ENCODE data around the gene STX2.
A peak's percentile ranks its signal among the peaks of the same experiment; 100 is the strongest.

Gene STX2

GRCh38 chr12:130815028-130815741 lies 23.9 kb downstream of the STX2 start:
- H3K4me3 ChIP-seq (ENCODE audit: low read length in 2 of 2) = no peak overlapping the region
- H3K27ac ChIP-seq (replicated peaks; ENCODE audit: low read length) = no peak overlapping the region
- no peak overlapping the region for H2BK5ac ChIP-seq (ENCODE audit: low read length)
- peaks cover 5 to 33% of the 10 kb centered on the region in 2 donors for H3K36me3 ChIP-seq (replicated peaks in 1 of 2; ENCODE audit: control insufficient read depth in 2 of 2, insufficient read depth in 2 of 2, low read length in 2 of 2)
- H4K8ac ChIP-seq (ENCODE audit: low read depth, low read length) = no peak overlapping the region
- no peak overlapping the region for H2BK12ac ChIP-seq (ENCODE audit: low read length)
- no peak overlapping the region for H3K4ac ChIP-seq (ENCODE audit: low read length)
- H3K14ac ChIP-seq (ENCODE audit: low read length) = peak overlapping the region; percentile 76
- H3K9me3 ChIP-seq (replicated peaks in 1 of 2; ENCODE audit: control insufficient read depth in 2 of 2, insufficient read depth in 1 of 2, low read depth in 1 of 2, low read length in 2 of 2) = no peaks in the 10 kb centered on the region
- no peak overlapping the region for H3K4me2 ChIP-seq (ENCODE audit: insufficient read depth, low read length, poor library complexity, severe bottlenecking)
- H3K4me1 ChIP-seq (ENCODE audit: control insufficient read depth in 2 of 2, insufficient read depth in 1 of 2, low read depth in 1 of 2, low read length in 2 of 2) = peaks cover 9 to 13% of the 10 kb centered on the region in 2 donors
- H2AK5ac ChIP-seq (ENCODE audit: low read depth, low read length) = no peak overlapping the region
- peaks cover 7% of the 10 kb centered on the region for H3K79me1 ChIP-seq (ENCODE audit: low read depth, low read length)
- no CpG with 5 or more reads among the region's 14 CpGs for WGBS, 2 donors (ENCODE audit: extremely low coverage in 2 of 2, insufficient read length in 2 of 2, insufficient replicate concordance in 1 of 2)
- no peak overlapping the region for H2AFZ ChIP-seq (ENCODE audit: low read length)
- H3K9ac ChIP-seq (ENCODE audit: low read depth, low read length, poor library complexity) = no peak overlapping the region
- H2BK15ac ChIP-seq (ENCODE audit: low read length) = no peak overlapping the region
- H3K23ac ChIP-seq (ENCODE audit: low read depth, low read length, poor library complexity) = peak overlapping the region; percentile 40
- H3K27me3 ChIP-seq (ENCODE audit: control insufficient read depth in 3 of 3, insufficient read depth in 3 of 3, low read depth in 1 of 3, low read length in 3 of 3) = peaks cover 0 to 2% (median 0%) of the 10 kb centered on the region in 3 experiments
- H2BK120ac ChIP-seq (ENCODE audit: low read depth, low read length) = no peak overlapping the region
- H3K18ac ChIP-seq (ENCODE audit: low read length) = no peak overlapping the region
- DNase-seq (ENCODE audit: low spot score) = no peak
- no peak overlapping the region for H4K91ac ChIP-seq (ENCODE audit: low read depth, low read length, poor library complexity)

- no peak overlapping the region for H2BK12ac ChIP-seq (ENCODE audit: low read length)
- H2BK5ac ChIP-seq (ENCODE audit: low read length) = peak overlapping the region; percentile 22
- H3K4me1 ChIP-seq (ENCODE audit: control insufficient read depth in 2 of 2, insufficient read depth in 1 of 2, low read depth in 1 of 2, low read length in 2 of 2) = peaks cover 9 to 13% of the 10 kb centered on the region in 2 donors
- H3K14ac ChIP-seq (ENCODE audit: low read length) = peak overlapping the region; percentile 38
- H3K36me3 ChIP-seq (replicated peaks in 1 of 2; ENCODE audit: control insufficient read depth in 2 of 2, insufficient read depth in 2 of 2, low read length in 2 of 2) = peaks cover 7 to 35% of the 10 kb centered on the region in 2 donors
- H3K4me2 ChIP-seq (ENCODE audit: insufficient read depth, low read length, poor library complexity, severe bottlenecking) = no peak overlapping the region
- no peak for DNase-seq (ENCODE audit: low spot score)
- no peak overlapping the region for H4K8ac ChIP-seq (ENCODE audit: low read depth, low read length)
- H3K9ac ChIP-seq (ENCODE audit: low read depth, low read length, poor library complexity) = no peak overlapping the region
- peaks cover 7% of the 10 kb centered on the region for H3K79me1 ChIP-seq (ENCODE audit: low read depth, low read length)
- no peak overlapping the region for H2BK120ac ChIP-seq (ENCODE audit: low read depth, low read length)
- H3K9me3 ChIP-seq (replicated peaks in 1 of 2; ENCODE audit: control insufficient read depth in 2 of 2, insufficient read depth in 1 of 2, low read depth in 1 of 2, low read length in 2 of 2) = no peaks in the 10 kb centered on the region
- WGBS, 2 donors (ENCODE audit: extremely low coverage in 2 of 2, insufficient read length in 2 of 2, insufficient replicate concordance in 1 of 2) = no CpG with 5 or more reads among the region's 14 CpGs
- no peak overlapping the region for H3K4me3 ChIP-seq (ENCODE audit: low read length in 2 of 2)
- no peak overlapping the region for H4K91ac ChIP-seq (ENCODE audit: low read depth, low read length, poor library complexity)
- no peak overlapping the region for H2AFZ ChIP-seq (ENCODE audit: low read length)
- H3K18ac ChIP-seq (ENCODE audit: low read length) = peak overlapping the region; percentile 48
- H2AK5ac ChIP-seq (ENCODE audit: low read depth, low read length) = peak overlapping the region; percentile 2
- peaks cover 0 to 2% (median 0%) of the 10 kb centered on the region in 3 experiments for H3K27me3 ChIP-seq (ENCODE audit: control insufficient read depth in 3 of 3, insufficient read depth in 3 of 3, low read depth in 1 of 3, low read length in 3 of 3)
- H2BK15ac ChIP-seq (ENCODE audit: low read length) = no peak overlapping the region
- no peak overlapping the region for H3K27ac ChIP-seq (replicated peaks; ENCODE audit: low read length)
- peak overlapping the region; percentile 6 for H3K23ac ChIP-seq (ENCODE audit: low read depth, low read length, poor library complexity)
- H3K4ac ChIP-seq (ENCODE audit: low read length) = no peak overlapping the region
Observed at GRCh38 chr12:130813949-130814348, 25.1 kb downstream of the STX2 start.

- WGBS, 2 donors (ENCODE audit: extremely low coverage in 2 of 2, insufficient read length in 2 of 2, insufficient replicate concordance in 1 of 2) = no CpG with 5 or more reads among the region's 10 CpGs
- no peaks in the 10 kb centered on the region for H3K27me3 ChIP-seq (ENCODE audit: control insufficient read depth in 3 of 3, insufficient read depth in 3 of 3, low read depth in 1 of 3, low read length in 3 of 3)
- DNase-seq (ENCODE audit: low spot score) = no peak
Observed at GRCh38 chr12:130813436-130813835, 25.6 kb downstream of the STX2 start.

GRCh38 chr12:130809791-130810190 lies 29.3 kb downstream of the STX2 start:
- DNase-seq (ENCODE audit: low spot score) = no peak
- Histone ChIP-seq H2BK12ac (ENCODE audit: low read length) (no peak overlapping the region), H3K4me3 (ENCODE audit: low read length in 2 of 2) (no peak overlapping the region), H3K23ac (ENCODE audit: low read depth, low read length, poor library complexity) (no peak overlapping the region), H4K8ac (ENCODE audit: low read depth, low read length) (no peak overlapping the region), H2BK120ac (ENCODE audit: low read depth, low read length) (no peak overlapping the region), H3K27ac (replicated peaks; ENCODE audit: low read length) (no peak overlapping the region), H2AK5ac (ENCODE audit: low read depth, low read length) (no peak overlapping the region), H2AFZ (ENCODE audit: low read length) (no peak overlapping the region), H3K18ac (ENCODE audit: low read length) (no peak overlapping the region), H3K36me3 (replicated peaks in 1 of 2; ENCODE audit: control insufficient read depth in 2 of 2, insufficient read depth in 2 of 2, low read length in 2 of 2) (peaks cover 14 to 67% of the 10 kb centered on the region in 2 donors), H3K79me1 (ENCODE audit: low read depth, low read length) (peaks cover 2% of the 10 kb centered on the region), H2BK5ac (ENCODE audit: low read length) (no peak overlapping the region), H3K4me1 (ENCODE audit: control insufficient read depth in 2 of 2, insufficient read depth in 1 of 2, low read depth in 1 of 2, low read length in 2 of 2) (no peaks in the 10 kb centered on the region), H3K9ac (ENCODE audit: low read depth, low read length, poor library complexity) (no peak overlapping the region), H3K9me3 (replicated peaks in 1 of 2; ENCODE audit: control insufficient read depth in 2 of 2, insufficient read depth in 1 of 2, low read depth in 1 of 2, low read length in 2 of 2) (no peaks in the 10 kb centered on the region), H3K4ac (ENCODE audit: low read length) (no peak overlapping the region), H3K27me3 (ENCODE audit: control insufficient read depth in 3 of 3, insufficient read depth in 3 of 3, low read depth in 1 of 3, low read length in 3 of 3) (no peaks in the 10 kb centered on the region), H3K4me2 (ENCODE audit: insufficient read depth, low read length, poor library complexity, severe bottlenecking) (no peak overlapping the region), H3K14ac (ENCODE audit: low read length) (no peak overlapping the region), H2BK15ac (ENCODE audit: low read length) (no peak overlapping the region), H4K91ac (ENCODE audit: low read depth, low read length, poor library complexity) (no peak overlapping the region)
- WGBS, 2 donors (ENCODE audit: extremely low coverage in 2 of 2, insufficient read length in 2 of 2, insufficient replicate concordance in 1 of 2) = no CpG with 5 or more reads among the region's 6 CpGs

More at GRCh38 chr12:130813436-130813835, 25.6 kb downstream of the STX2 start:
- Histone ChIP-seq H3K18ac (ENCODE audit: low read length) (peak overlapping the region; percentile 80), H3K36me3 (replicated peaks in 1 of 2; ENCODE audit: control insufficient read depth in 2 of 2, insufficient read depth in 2 of 2, low read length in 2 of 2) (peaks cover 7 to 35% of the 10 kb centered on the region in 2 donors), H2BK5ac (ENCODE audit: low read length) (no peak overlapping the region), H2BK12ac (ENCODE audit: low read length) (no peak overlapping the region), H2AFZ (ENCODE audit: low read length) (no peak overlapping the region), H2BK15ac (ENCODE audit: low read length) (no peak overlapping the region), H3K9ac (ENCODE audit: low read depth, low read length, poor library complexity) (no peak overlapping the region), H3K4me2 (ENCODE audit: insufficient read depth, low read length, poor library complexity, severe bottlenecking) (no peak overlapping the region), H3K14ac (ENCODE audit: low read length) (no peak overlapping the region), H3K4me3 (ENCODE audit: low read length in 2 of 2) (no peak overlapping the region), H3K27ac (replicated peaks; ENCODE audit: low read length) (no peak overlapping the region), H3K4me1 (ENCODE audit: control insufficient read depth in 2 of 2, insufficient read depth in 1 of 2, low read depth in 1 of 2, low read length in 2 of 2) (peaks cover 7 to 13% of the 10 kb centered on the region in 2 donors), H3K79me1 (ENCODE audit: low read depth, low read length) (peaks cover 5% of the 10 kb centered on the region), H2AK5ac (ENCODE audit: low read depth, low read length) (peak overlapping the region; percentile 2), H3K23ac (ENCODE audit: low read depth, low read length, poor library complexity) (no peak overlapping the region), H3K4ac (ENCODE audit: low read length) (no peak overlapping the region), H4K91ac (ENCODE audit: low read depth, low read length, poor library complexity) (no peak overlapping the region), H4K8ac (ENCODE audit: low read depth, low read length) (no peak overlapping the region), H3K9me3 (replicated peaks in 1 of 2; ENCODE audit: control insufficient read depth in 2 of 2, insufficient read depth in 1 of 2, low read depth in 1 of 2, low read length in 2 of 2) (no peaks in the 10 kb centered on the region), H2BK120ac (ENCODE audit: low read depth, low read length) (no peak overlapping the region)
